ENCODE results near the gene CASQ2. TPM values are rescaled to one million over a fixed set of nuclear protein-coding genes. Genes with fewer than 3 reads are reported as not detected.

The CASQ2 gene
- total and polyA plus RNA-seq, 2 of the 4 experiments (the other 2 are of a cell fraction) = not detected

DNA sequence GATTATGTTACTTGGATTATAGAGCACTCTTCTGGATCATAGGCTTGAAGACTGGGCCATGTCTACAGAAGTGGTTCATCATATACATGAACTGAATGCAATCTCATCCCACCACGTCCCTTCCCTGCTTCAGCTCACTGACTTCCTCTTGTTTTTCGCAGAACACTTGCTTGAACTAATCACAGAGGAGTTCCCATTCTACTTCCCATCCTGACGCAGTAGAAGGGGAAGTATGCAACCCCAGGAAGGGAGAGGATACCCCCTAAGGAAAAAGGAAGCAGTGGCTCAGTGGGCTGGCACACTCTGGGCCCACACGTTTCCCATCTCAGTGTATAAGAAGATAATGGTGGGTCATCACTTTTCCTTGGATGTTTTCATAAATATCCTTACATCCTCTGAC lies 36.2 kb downstream of the CASQ2 start:
- Histone ChIP-seq H3K56ac (ENCODE audit: extremely low read depth, insufficient read depth, low read length) (no peak overlapping the region), H4K8ac (ENCODE audit: low read depth in 2 of 2, low read length in 2 of 2) (no peak overlapping the region), H2BK120ac (ENCODE audit: low read depth, low read length) (no peak overlapping the region), H3K9me1 (ENCODE audit: insufficient read depth, low read length) (no peaks in the 10 kb centered on the region), H2BK20ac (ENCODE audit: low read depth, low read length) (no peak overlapping the region), H2AFZ (replicated peaks; ENCODE audit: low read length, poor library complexity) (no peak overlapping the region), H3K4me1 (ENCODE audit: control insufficient read depth, insufficient read depth, low read length) (peaks cover 2% of the 10 kb centered on the region; the same call in 1 of the 2 replicates), H3K4me3 (ENCODE audit: insufficient read depth, low read depth, low read length) (no peak overlapping the region), H3K4me2 (ENCODE audit: low read depth, low read length) (no peak overlapping the region), H4K5ac (ENCODE audit: low read depth, low read length) (no peak overlapping the region), H4K91ac (ENCODE audit: insufficient read depth, low read depth, low read length) (no peak overlapping the region), H2AK5ac (ENCODE audit: low read depth, low read length) (no peak overlapping the region), H3K4ac (ENCODE audit: low read depth, low read length) (no peak overlapping the region), H2BK15ac (ENCODE audit: low read depth, low read length) (no peak overlapping the region), H3K23ac (ENCODE audit: low read depth, low read length) (no peak overlapping the region), H3K9ac (ENCODE audit: low read depth, low read length) (no peak overlapping the region), H3K14ac (replicated peaks; ENCODE audit: low read depth, low read length) (no peak overlapping the region), H3K27ac (ENCODE audit: insufficient read depth, low read length) (no peak overlapping the region), H3K18ac (ENCODE audit: low read depth, low read length) (no peak overlapping the region), H2BK5ac (ENCODE audit: low read depth, low read length, poor library complexity, severe bottlenecking) (no peak overlapping the region), H3K27me3 (ENCODE audit: control insufficient read depth, insufficient read depth, low read length) (no peaks in the 10 kb centered on the region; the same call in 1 of the 2 replicates), H2AK9ac (replicated peaks; ENCODE audit: low read depth, low read length, poor library complexity) (no peak overlapping the region), H3K9me3 (ENCODE audit: control insufficient read depth, insufficient read depth, low read length) (no peaks in the 10 kb centered on the region), H3K79me1 (ENCODE audit: low read depth in 1 of 2, low read length in 2 of 2) (no peaks in the 10 kb centered on the region), H3K36me3 (ENCODE audit: control insufficient read depth, insufficient read depth, low read length) (no peaks in the 10 kb centered on the region), H4K20me1 (ENCODE audit: insufficient read depth, low read length) (no peaks in the 10 kb centered on the region)
- ChIA-PET CTCF (interaction anchor here (0.9 kb wide), 1 partner anchor 25 kb away, joined by 3 read pairs; no protein-coding TSS in a partner anchor), POLR2A (ENCODE audit: unreplicated experiment) (no interaction called here)
- no peak for DNase-seq
- BruUV-seq (replicated peaks) = no TSS peak
- no CpG with 5 or more reads among the region's 4 CpGs for WGBS, 2 experiments (ENCODE audit: extremely low coverage in 2 of 2, insufficient read length in 1 of 2)
- dilution Hi-C loops (cut with HindIII; ENCODE audit: low sequenced_read_pairs, unreplicated experiment) (no loop called here), in situ Hi-C loops (cut with MboI; ENCODE audit: low sequenced_read_pairs) (no loop called here), intact Hi-C loops (cut with micrococcal nuclease) (no loop called here)
- ATAC-seq (ENCODE audit: low read depth) = no peak
- TF ChIP-seq RCOR1 (IDR thresholded peaks at IDR 0.05; ENCODE audit: insufficient replicate concordance, low read length) = no peak
- no peak for TF ChIP-seq MAFK (IDR thresholded peaks at IDR 0.05; ENCODE audit: low read depth, low read length)
- no peak for TF ChIP-seq CHD1 (IDR thresholded peaks at IDR 0.05; ENCODE audit: low read depth, low read length)
- no peak for TF ChIP-seq MAZ (IDR thresholded peaks at IDR 0.05; ENCODE audit: borderline replicate concordance, low read depth, low read length)
- no peak for TF ChIP-seq RAD21 (IDR thresholded peaks at IDR 0.05; ENCODE audit: low read length)
- no peak for TF ChIP-seq FOS (IDR thresholded peaks at IDR 0.05; ENCODE audit: low read depth, low read length)
- TF ChIP-seq CEBPB (IDR thresholded peaks at IDR 0.05; ENCODE audit: low read depth, low read length) = no peak
- TF ChIP-seq POLR2A (IDR thresholded peaks at IDR 0.05; ENCODE audit: low read depth, low read length) = no peak

Data from IMR-90 (cell line).